CD4-positive, alpha-beta T cell (primary cell): Measurements from ENCODE around the gene HRH3. TPM values are rescaled to one million over a fixed set of nuclear protein-coding genes. Genes with fewer than 3 reads are reported as not detected.

ENCODE experiments used
- ATAC-seq: fragments of 200-7000 bp; cut with Tn5 transposase; one replicate; pipeline ENCODE4 v1.10.0; 2022; ENCODE audit warnings: mild to moderate bottlenecking; ENCODE audit not compliant: poor library complexity
- CTCF ChIA-PET: fragments of 350-600 bp; sonication (Branson Sonifier 250); formaldehyde crosslinking; loops from one replicate; lab custom pipeline; 2021; ENCODE audit warnings: antibody characterized with exemption, inconsistent platforms; lab: Charles Lee
- POLR2A ChIA-PET: fragments of 350-600 bp; sonication (Branson Sonifier 250); formaldehyde crosslinking; loops from one replicate; lab custom pipeline; 2021; ENCODE audit warnings: antibody characterized with exemption, inconsistent platforms; lab: Charles Lee
- DNase-seq, 14 experiments: peaks; one replicate each; pipeline ENCODE4 v3.0.0-alpha.2; 2013 to 2020; ENCODE audit warnings: mixed read lengths in 2 of 14
- H3K27ac ChIP-seq, 2 donors: one replicate each; pipeline versions ENCODE4 v1.5.1 to v1.7.0; 2013; ENCODE audit warnings: low read length in 2 of 2, low read depth in 1 of 2, mild to moderate bottlenecking in 1 of 2
- H3K27me3 ChIP-seq, 2 experiments: 1 replicate in 1 of 2; 2 replicates in 1 of 2; pipeline versions ENCODE4 v1.6.1 to v1.7.0; 2013; ENCODE audit warnings: low read length in 2 of 2, control low read depth in 1 of 2, mild to moderate bottlenecking in 1 of 2, moderate library complexity in 1 of 2; ENCODE audit not compliant: insufficient read depth in 2 of 2, control insufficient read depth in 1 of 2
- H3K36me3 ChIP-seq: one replicate; pipeline ENCODE4 v1.6.1; 2013; ENCODE audit warnings: low read length, control low read depth; ENCODE audit not compliant: insufficient read depth
- H3K4me1 ChIP-seq: one replicate; pipeline ENCODE4 v1.6.1; 2013; ENCODE audit warnings: low read length, control low read depth; ENCODE audit not compliant: insufficient read depth
- H3K4me3 ChIP-seq: one replicate; pipeline ENCODE4 v1.5.1; 2013; ENCODE audit warnings: mild to moderate bottlenecking, low read length, moderate library complexity
- H3K9me3 ChIP-seq, 2 experiments: 1 replicate in 1 of 2; 2 replicates in 1 of 2; pipeline versions ENCODE4 v1.6.1 to v1.7.0; 2013; ENCODE audit warnings: low read length in 2 of 2, mild to moderate bottlenecking in 2 of 2, control low read depth in 1 of 2, moderate library complexity in 1 of 2; ENCODE audit not compliant: control insufficient read depth in 1 of 2, insufficient read depth in 1 of 2
- H3K27ac Mint-ChIP-seq: one replicate; pipeline ENCODE4 v1.8.0; 2020; ENCODE audit warnings: mixed read lengths
- H3K27me3 Mint-ChIP-seq: one replicate; pipeline ENCODE4 v1.8.0; 2021; ENCODE audit warnings: mixed read lengths
- H3K36me3 Mint-ChIP-seq: one replicate; pipeline ENCODE4 v1.8.0; 2021; ENCODE audit warnings: low read depth, mixed read lengths
- H3K4me1 Mint-ChIP-seq: one replicate; pipeline ENCODE4 v1.8.0; 2021; ENCODE audit warnings: low read depth, mixed read lengths
- H3K4me3 Mint-ChIP-seq: one replicate; pipeline ENCODE4 v1.8.0; 2020; ENCODE audit warnings: mild to moderate bottlenecking, mixed read lengths
- H3K9me3 Mint-ChIP-seq: one replicate; pipeline ENCODE4 v1.8.0; 2020; ENCODE audit warnings: mixed read lengths
- CTCF ChIP-seq: fragments of 200-600 bp; IDR thresholded peaks from one replicate; pipeline ENCODE4 v1.8.0; 2022; ENCODE audit warnings: antibody characterized with exemption, mild to moderate bottlenecking
- intact Hi-C, 2 experiments: fragments of 100-400 bp; cut with DNase I in 1 of 2; cut with micrococcal nuclease in 1 of 2; formaldehyde crosslinking; loops; one replicate each; pipeline versions ENCODE4 v1.15.1 to v1.9.0; 2023 to 2025; cut with DNase I, micrococcal nuclease
- total RNA-seq, 174 experiments: library from RNA in 2 of 174; stranded (reverse) in 2 of 174; gene quantifications; one replicate each; pipeline ENCODE4 v1.2.3 and lab custom pipeline; 2021 to 2026

Gene HRH3
- total RNA-seq, 2 experiments from 2014 or later = not detected

GRCh38 chr20:62167474-62167873 lies 52.6 kb downstream of the HRH3 start:
- CTCF ChIA-PET = no interaction called here
- intact Hi-C loops = no loop called here

GRCh38 chr20:62165762-62166399 lies 54.2 kb downstream of the HRH3 start:
- Histone ChIP-seq H3K4me3 (no peak overlapping the region), H3K27me3 (no peaks in the 10 kb centered on the region), H3K36me3 (peaks cover 54% of the 10 kb centered on the region), H3K27ac (no peak overlapping the region), H3K9me3 (no peaks in the 10 kb centered on the region), H3K4me1 (no peaks in the 10 kb centered on the region)
- DNase-seq = no peak
- H3K4me3 Mint-ChIP-seq = no peak overlapping the region
- intact Hi-C loops = no loop called here
- H3K27ac Mint-ChIP-seq = no peak overlapping the region
- no peaks in the 10 kb centered on the region for H3K4me1 Mint-ChIP-seq
- no peak for TF ChIP-seq CTCF
- H3K9me3 Mint-ChIP-seq = no peaks in the 10 kb centered on the region
- peaks cover 38% of the 10 kb centered on the region for H3K36me3 Mint-ChIP-seq
- POLR2A ChIA-PET = no interaction called here
- no peaks in the 10 kb centered on the region for H3K27me3 Mint-ChIP-seq
- ATAC-seq = no peak
- CTCF ChIA-PET = no interaction called here

More at GRCh38 chr20:62167474-62167873, 52.6 kb downstream of the HRH3 start:
- no peaks in the 10 kb centered on the region for H3K9me3 ChIP-seq
- POLR2A ChIA-PET = no interaction called here
- no peaks in the 10 kb centered on the region for H3K4me1 Mint-ChIP-seq
- no peak overlapping the region for H3K27ac Mint-ChIP-seq
- TF ChIP-seq CTCF = no peak
- peaks cover 42% of the 10 kb centered on the region for H3K36me3 ChIP-seq
- H3K9me3 Mint-ChIP-seq = no peaks in the 10 kb centered on the region
- H3K4me3 Mint-ChIP-seq = no peak overlapping the region
- DNase-seq (no peak), ATAC-seq (no peak)
- no peak overlapping the region for H3K4me3 ChIP-seq
- H3K27me3 Mint-ChIP-seq = no peaks in the 10 kb centered on the region
- peaks cover 33% of the 10 kb centered on the region for H3K36me3 Mint-ChIP-seq
- H3K4me1 ChIP-seq = no peaks in the 10 kb centered on the region
- H3K27me3 ChIP-seq = no peaks in the 10 kb centered on the region
- H3K27ac ChIP-seq = no peak overlapping the region

Other genes starting within 250 kb of the HRH3 start
- gene TAF4, start 154.4 kb downstream of the HRH3 start, total RNA-seq = 10 to 100 TPM; 11.1 to 12.5 TPM
- 10 to 100 TPM; 34.5 to 35.7 TPM for gene LSM14B, start 97.8 kb downstream of the HRH3 start, total RNA-seq
- 100 to 1,000 TPM; 150 to 158 TPM for gene PSMA7, start 76.9 kb downstream of the HRH3 start, total RNA-seq
- gene SS18L1, start 76.5 kb downstream of the HRH3 start, total RNA-seq = 10 to 100 TPM; 12.8 to 13.4 TPM
- gene MTG2, start 37.2 kb downstream of the HRH3 start, total RNA-seq = 1 to 10 TPM; 9.5 to 9.9 TPM
- 10 to 100 TPM; 52.8 to 54.4 TPM for gene OSBPL2, start 18.2 kb upstream of the HRH3 start, total RNA-seq
- gene ADRM1, start 82.7 kb upstream of the HRH3 start, total RNA-seq = 10 to 100 TPM; 40.8 to 44.3 TPM
- under 1 TPM; 0.16 to 0.78 TPM for gene LAMA5, start 147.0 kb upstream of the HRH3 start, total RNA-seq
- 1,000 to 10,000 TPM; 3,015 to 3,210 TPM for gene RPS21, start 166.8 kb upstream of the HRH3 start, total RNA-seq
- gene CABLES2, start 187.0 kb upstream of the HRH3 start, total RNA-seq = 1 to 10 TPM; 4.4 TPM
- gene RBBP8NL, start 207.3 kb upstream of the HRH3 start, total RNA-seq = not detected